T-helper 1 cell treated with Interleukin-12 subunit alpha and Interleukin-12 subunit beta and Interleukin-4 antibody, amounts not matched to agents 30 μg/mL and 1 μg/mL, for 36 hours (primary cell): ENCODE measurements around the gene ALPL.
"Not testable (repeated sequence)": the region's sequence is repeated elsewhere in the genome, so short reads cannot be mapped to it uniquely, and the experiment has no call there.

Experiments used
- H3K27ac Mint-ChIP-seq: one replicate; pipeline ENCODE4 v1.8.0; 2021; ENCODE audit warnings: mild to moderate bottlenecking, mixed read lengths
- H3K27me3 Mint-ChIP-seq: one replicate; pipeline ENCODE4 v1.8.0; 2021; ENCODE audit warnings: low read depth, mixed read lengths
- H3K36me3 Mint-ChIP-seq: one replicate; pipeline ENCODE4 v1.8.0; 2021; ENCODE audit warnings: low read depth, mixed read lengths
- H3K4me1 Mint-ChIP-seq: one replicate; pipeline ENCODE4 v1.8.0; 2021; ENCODE audit warnings: low read depth, mixed read lengths
- H3K4me3 Mint-ChIP-seq: one replicate; pipeline ENCODE4 v1.8.0; 2021; ENCODE audit warnings: mild to moderate bottlenecking, moderate library complexity, mixed read lengths
- H3K9me3 Mint-ChIP-seq: one replicate; pipeline ENCODE4 v1.8.0; 2021; ENCODE audit warnings: mixed read lengths

Gene ALPL

GRCh38 chr1:21509351-21510112 lies at the start of gene ALPL:
ALPL (plus strand) TSS chr1:21509423; CDS start chr1:21554082, 44,659 bp downstream.
- Mint-ChIP-seq H3K4me1 (peaks cover 4% of the 10 kb centered on the region), H3K36me3 (no peaks in the 10 kb centered on the region), H3K27me3 (peaks cover 44% of the 10 kb centered on the region), H3K9me3 (no peaks in the 10 kb centered on the region), H3K4me3 (peak within 1 kb of the TSS; percentile 65), H3K27ac (no peak within 1 kb of the TSS)

GRCh38 chr1:21465127-21465526 lies 44.1 kb upstream of the ALPL start:
- not testable (repeated sequence) for H3K9me3 Mint-ChIP-seq, H3K27ac Mint-ChIP-seq, H3K27me3 Mint-ChIP-seq, H3K36me3 Mint-ChIP-seq, H3K4me3 Mint-ChIP-seq, H3K4me1 Mint-ChIP-seq

- H3K36me3 Mint-ChIP-seq, H3K4me1 Mint-ChIP-seq, H3K27ac Mint-ChIP-seq, H3K4me3 Mint-ChIP-seq, H3K27me3 Mint-ChIP-seq, H3K9me3 Mint-ChIP-seq: not testable (repeated sequence)
Observed at GRCh38 chr1:21467946-21468345, 41.3 kb upstream of the ALPL start.

GRCh38 chr1:21468599-21468998 lies 40.6 kb upstream of the ALPL start:
- no peaks in the 10 kb centered on the region for H3K36me3 Mint-ChIP-seq
- H3K4me3 Mint-ChIP-seq: no peak overlapping the region
- H3K27ac Mint-ChIP-seq: no peak overlapping the region
- H3K27me3 Mint-ChIP-seq: no peaks in the 10 kb centered on the region
- no peaks in the 10 kb centered on the region for H3K4me1 Mint-ChIP-seq
- no peaks in the 10 kb centered on the region for H3K9me3 Mint-ChIP-seq

- Mint-ChIP-seq H3K4me1 (no peaks in the 10 kb centered on the region), H3K4me3 (no peak overlapping the region), H3K9me3 (no peaks in the 10 kb centered on the region), H3K36me3 (no peaks in the 10 kb centered on the region), H3K27me3 (no peaks in the 10 kb centered on the region), H3K27ac (no peak overlapping the region)
Observed at GRCh38 chr1:21469581-21469980, 39.6 kb upstream of the ALPL start.

GRCh38 chr1:21472861-21473260 lies 36.4 kb upstream of the ALPL start:
- H3K4me1 Mint-ChIP-seq: no peaks in the 10 kb centered on the region
- no peak overlapping the region for H3K27ac Mint-ChIP-seq
- no peaks in the 10 kb centered on the region for H3K36me3 Mint-ChIP-seq
- no peaks in the 10 kb centered on the region for H3K27me3 Mint-ChIP-seq
- H3K4me3 Mint-ChIP-seq: no peak overlapping the region
- H3K9me3 Mint-ChIP-seq: no peaks in the 10 kb centered on the region

GRCh38 chr1:21478356-21478755 lies 30.9 kb upstream of the ALPL start:
- H3K36me3 Mint-ChIP-seq: no peaks in the 10 kb centered on the region
- no peaks in the 10 kb centered on the region for H3K4me1 Mint-ChIP-seq
- no peaks in the 10 kb centered on the region for H3K9me3 Mint-ChIP-seq
- no peak overlapping the region for H3K4me3 Mint-ChIP-seq
- no peak overlapping the region for H3K27ac Mint-ChIP-seq
- no peaks in the 10 kb centered on the region for H3K27me3 Mint-ChIP-seq

GRCh38 chr1:21483881-21484280 lies 25.3 kb upstream of the ALPL start:
- H3K4me1 Mint-ChIP-seq, H3K27ac Mint-ChIP-seq, H3K9me3 Mint-ChIP-seq, H3K4me3 Mint-ChIP-seq, H3K36me3 Mint-ChIP-seq, H3K27me3 Mint-ChIP-seq: not testable (repeated sequence)

GRCh38 chr1:21489146-21489545 lies 20.1 kb upstream of the ALPL start:
- H3K36me3 Mint-ChIP-seq: no peaks in the 10 kb centered on the region
- peaks cover 13% of the 10 kb centered on the region for H3K27me3 Mint-ChIP-seq
- no peaks in the 10 kb centered on the region for H3K9me3 Mint-ChIP-seq
- H3K27ac Mint-ChIP-seq: no peak overlapping the region
- H3K4me3 Mint-ChIP-seq: no peak overlapping the region
- H3K4me1 Mint-ChIP-seq: peaks cover 8% of the 10 kb centered on the region

GRCh38 chr1:21490774-21491487 lies 18.3 kb upstream of the ALPL start:
- Mint-ChIP-seq H3K9me3 (no peaks in the 10 kb centered on the region), H3K27ac (no peak overlapping the region), H3K4me3 (no peak overlapping the region), H3K27me3 (peaks cover 15% of the 10 kb centered on the region), H3K4me1 (peaks cover 8% of the 10 kb centered on the region), H3K36me3 (no peaks in the 10 kb centered on the region)

- H3K4me3 Mint-ChIP-seq: no peak overlapping the region
- no peak overlapping the region for H3K27ac Mint-ChIP-seq
- H3K27me3 Mint-ChIP-seq: peaks cover 17% of the 10 kb centered on the region
- H3K9me3 Mint-ChIP-seq: no peaks in the 10 kb centered on the region
- H3K36me3 Mint-ChIP-seq: no peaks in the 10 kb centered on the region
- peaks cover 8% of the 10 kb centered on the region for H3K4me1 Mint-ChIP-seq
Observed at GRCh38 chr1:21491488-21492355, 17.5 kb upstream of the ALPL start.

GRCh38 chr1:21492356-21492625 lies 16.9 kb upstream of the ALPL start:
- Mint-ChIP-seq H3K4me1 (peaks cover 8% of the 10 kb centered on the region), H3K27ac (no peak overlapping the region), H3K36me3 (no peaks in the 10 kb centered on the region), H3K27me3 (peaks cover 17% of the 10 kb centered on the region), H3K4me3 (no peak overlapping the region), H3K9me3 (no peaks in the 10 kb centered on the region)

GRCh38 chr1:21494196-21494595 lies 15.0 kb upstream of the ALPL start:
- Mint-ChIP-seq H3K4me3 (no peak overlapping the region), H3K9me3 (no peaks in the 10 kb centered on the region), H3K4me1 (no peaks in the 10 kb centered on the region), H3K27me3 (peaks cover 15% of the 10 kb centered on the region), H3K36me3 (no peaks in the 10 kb centered on the region), H3K27ac (no peak overlapping the region)

GRCh38 chr1:21495225-21495820 lies 13.9 kb upstream of the ALPL start:
- peaks cover 15% of the 10 kb centered on the region for H3K27me3 Mint-ChIP-seq
- H3K4me1 Mint-ChIP-seq: no peaks in the 10 kb centered on the region
- no peaks in the 10 kb centered on the region for H3K36me3 Mint-ChIP-seq
- H3K9me3 Mint-ChIP-seq: no peaks in the 10 kb centered on the region
- no peak overlapping the region for H3K4me3 Mint-ChIP-seq
- no peak overlapping the region for H3K27ac Mint-ChIP-seq
